ENCODE data around the gene PSMB7.

DNA sequence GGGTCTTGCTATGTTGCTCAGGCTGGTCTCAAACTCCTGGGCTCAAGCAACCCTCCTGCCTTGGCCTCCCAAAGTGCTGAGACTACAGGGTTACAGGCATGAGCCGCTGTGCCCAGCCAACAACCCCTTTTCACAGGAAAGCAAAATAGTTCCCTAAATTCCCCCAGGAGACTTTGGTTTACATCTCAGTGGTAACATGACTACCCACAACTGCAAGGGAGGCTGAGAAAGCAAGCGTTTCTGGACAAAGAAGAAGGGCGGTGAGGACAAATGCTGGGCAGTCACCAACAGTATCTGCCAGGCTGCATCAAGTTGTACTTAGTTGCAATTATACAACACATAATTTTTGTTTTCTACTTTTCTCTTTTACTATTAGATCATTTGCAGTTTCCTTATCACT lies 27.6 kb upstream of the PSMB7 start:
- no peak for TF ChIP-seq YY1 (tag by site-specific recombination; IDR thresholded peaks at IDR 0.05)
- no peak for TF ChIP-seq ZNF18 (tag by site-specific recombination; IDR thresholded peaks at IDR 0.05)
- TF ChIP-seq, protein P1, sequence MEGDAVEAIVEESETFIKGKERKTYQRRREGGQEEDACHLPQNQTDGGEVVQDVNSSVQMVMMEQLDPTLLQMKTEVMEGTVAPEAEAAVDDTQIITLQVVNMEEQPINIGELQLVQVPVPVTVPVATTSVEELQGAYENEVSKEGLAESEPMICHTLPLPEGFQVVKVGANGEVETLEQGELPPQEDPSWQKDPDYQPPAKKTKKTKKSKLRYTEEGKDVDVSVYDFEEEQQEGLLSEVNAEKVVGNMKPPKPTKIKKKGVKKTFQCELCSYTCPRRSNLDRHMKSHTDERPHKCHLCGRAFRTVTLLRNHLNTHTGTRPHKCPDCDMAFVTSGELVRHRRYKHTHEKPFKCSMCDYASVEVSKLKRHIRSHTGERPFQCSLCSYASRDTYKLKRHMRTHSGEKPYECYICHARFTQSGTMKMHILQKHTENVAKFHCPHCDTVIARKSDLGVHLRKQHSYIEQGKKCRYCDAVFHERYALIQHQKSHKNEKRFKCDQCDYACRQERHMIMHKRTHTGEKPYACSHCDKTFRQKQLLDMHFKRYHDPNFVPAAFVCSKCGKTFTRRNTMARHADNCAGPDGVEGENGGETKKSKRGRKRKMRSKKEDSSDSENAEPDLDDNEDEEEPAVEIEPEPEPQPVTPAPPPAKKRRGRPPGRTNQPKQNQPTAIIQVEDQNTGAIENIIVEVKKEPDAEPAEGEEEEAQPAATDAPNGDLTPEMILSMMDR (tag by site-specific recombination; IDR thresholded peaks at IDR 0.05), result no peak
- TF ChIP-seq ZNF37A (tag by site-specific recombination; IDR thresholded peaks at IDR 0.05), result no peak
- no peak for TF ChIP-seq SETDB1 (IDR thresholded peaks at IDR 0.05; ENCODE audit: insufficient read length, low read length)

All from HEK293 (cell line).